Keratinocyte (primary cell): ENCODE results near the gene TBC1D16. TPM values are rescaled to one million over a fixed set of nuclear protein-coding genes. Genes with fewer than 3 reads are reported as not detected.

ENCODE experiments used
- DNase-seq: peaks from one replicate; pipeline ENCODE4 v3.0.0-alpha.2; 2011; ENCODE audit warnings: low read depth, missing footprints, low spot score
- FAIRE-seq: peaks from 2 replicates; lab custom pipeline; 2011; peaks lifted over from hg19 to GRCh38; lab: Jason Lieb, UNC
- H2AFZ ChIP-seq: 2 replicates; pipeline ENCODE4 v1.6.0; 2012; ENCODE audit warnings: low read length, control low read depth, inconsistent platforms; ENCODE audit not compliant: control insufficient read depth
- H3K27ac ChIP-seq: 2 replicates; pipeline ENCODE4 v1.5.1; 2011; ENCODE audit warnings: low read length; ENCODE audit not compliant: control insufficient read depth, insufficient read depth
- H3K27me3 ChIP-seq: 3 replicates; pipeline ENCODE4 v1.6.0; 2011; ENCODE audit warnings: low read length; ENCODE audit not compliant: control insufficient read depth, insufficient read depth; ENCODE audit errors: extremely low read depth
- H3K36me3 ChIP-seq, 2 experiments: 2 replicates in 1 of 2; 3 replicates in 1 of 2; pipeline ENCODE4 v1.5.1; 2011; ENCODE audit warnings: low read length in 2 of 2, mild to moderate bottlenecking in 1 of 2; ENCODE audit not compliant: control insufficient read depth in 2 of 2, insufficient read depth in 2 of 2; ENCODE audit errors: extremely low read depth in 1 of 2
- H3K4me1 ChIP-seq: 3 replicates; pipeline ENCODE4 v1.5.1; 2011; ENCODE audit warnings: low read length; ENCODE audit not compliant: control insufficient read depth, insufficient read depth; ENCODE audit errors: extremely low read depth
- H3K4me2 ChIP-seq: 3 replicates; pipeline ENCODE4 v1.6.0; 2011; ENCODE audit warnings: low read depth, low read length; ENCODE audit not compliant: control insufficient read depth, insufficient read depth; ENCODE audit errors: extremely low read depth
- H3K4me3 ChIP-seq, 3 experiments: fragments of 200-600 bp in 1 of 3; sonication (generic) in 1 of 3; 2 replicates in 2 of 3; 3 replicates in 1 of 3; pipeline ENCODE4 v1.5.1; 2011 to 2016; ENCODE audit warnings: low read length in 3 of 3, mild to moderate bottlenecking in 3 of 3, control low read depth in 2 of 3, inconsistent platforms in 1 of 3, low read depth in 1 of 3, mixed read lengths in 1 of 3, mixed run types in 1 of 3, moderate library complexity in 1 of 3; ENCODE audit not compliant: control insufficient read depth in 2 of 3, insufficient read depth in 2 of 3; ENCODE audit errors: extremely low read depth in 1 of 3
- H3K79me2 ChIP-seq: 2 replicates; pipeline ENCODE4 v1.6.0; 2012; ENCODE audit warnings: low read length; ENCODE audit not compliant: control insufficient read depth, insufficient read depth
- H3K9ac ChIP-seq: 3 replicates; pipeline ENCODE4 v1.6.0; 2011; ENCODE audit warnings: low read length; ENCODE audit not compliant: control insufficient read depth, insufficient read depth; ENCODE audit errors: extremely low read depth
- H3K9me1 ChIP-seq: 3 replicates; pipeline ENCODE4 v1.6.0; 2011; ENCODE audit warnings: low read length; ENCODE audit not compliant: control insufficient read depth, insufficient read depth; ENCODE audit errors: extremely low read depth
- H3K9me3 ChIP-seq: 2 replicates; pipeline ENCODE4 v1.5.1; 2012; ENCODE audit warnings: low read depth, low read length; ENCODE audit not compliant: control insufficient read depth
- H4K20me1 ChIP-seq: 3 replicates; pipeline ENCODE4 v1.6.0; 2011; ENCODE audit warnings: low read length; ENCODE audit not compliant: control insufficient read depth, insufficient read depth; ENCODE audit errors: extremely low read depth
- CTCF ChIP-seq, 3 experiments: IDR thresholded peaks in 1 of 3; conservative IDR thresholded peaks in 1 of 3; optimal IDR thresholded peaks in 1 of 3; 2 replicates in 2 of 3; 3 replicates in 1 of 3; pipeline versions ENCODE3 to v1.5.1; 2011; ENCODE audit warnings: low read length in 3 of 3, mild to moderate bottlenecking in 3 of 3, moderate library complexity in 2 of 3, control low read depth in 1 of 3, inconsistent platforms in 1 of 3; ENCODE audit not compliant: insufficient read depth in 2 of 3; ENCODE audit errors: extremely low read depth in 1 of 3
- EZH2 ChIP-seq: IDR thresholded peaks from one replicate; pipeline ENCODE4 v1.6.1; 2012; ENCODE audit warnings: inconsistent platforms, mild to moderate bottlenecking, low read length, moderate library complexity
- dilution Hi-C: fragments of 300-500 bp; cut with MboI; formaldehyde crosslinking; loops from one replicate; pipeline ENCODE4 v1.7.0; 2020; ENCODE audit warnings: low sequenced_read_pairs; ENCODE audit not compliant: extremely low pct_ligation_motif_present
- polyA plus RNA-seq, 5 experiments: library from polyadenylated mRNA; depleted of rRNA in 3 of 5; stranded (reverse) in 3 of 5; stranded (forward) in 1 of 5; unstranded in 1 of 5; fragments of >200 nt; gene quantifications; 1 replicate in 1 of 5; 2 replicates in 3 of 5; 3 replicates in 1 of 5; pipeline versions ENCODE4 v1.2.1 to v1.2.3, GENCODE V29; 2011 to 2012; ENCODE audit warnings: missing spikeins in 2 of 5, low read depth in 1 of 5, low replicate concordance in 1 of 5

The TBC1D16 gene
- polyA plus RNA-seq, 1 donor (not counting 4 experiments of a cell fraction or from before 2014, with no cell fraction given), result 8.6 TPM

- dilution Hi-C loops, result no loop called here
- FAIRE-seq (no peak), DNase-seq (no peak)
- Histone ChIP-seq H3K4me2 (peak overlapping the region; percentile 42), H3K9ac (peak overlapping the region; percentile 24), H3K27me3 (no peaks in the 10 kb centered on the region), H3K9me1 (no peaks in the 10 kb centered on the region), H3K9me3 (no peaks in the 10 kb centered on the region), H2AFZ (no peak overlapping the region), H3K79me2 (no peaks in the 10 kb centered on the region), H3K27ac (peak overlapping the region; percentile 40), H3K36me3 (no peaks in the 10 kb centered on the region), H4K20me1 (no peaks in the 10 kb centered on the region), H3K4me1 (peaks cover 7% of the 10 kb centered on the region), H3K4me3 (no peak overlapping the region)
- TF ChIP-seq CTCF (optimal IDR thresholded peaks at IDR 0.05 in 1 of 3, IDR thresholded peaks at IDR 0.05 in 1 of 3, conservative IDR thresholded peaks at IDR 0.05 in 1 of 3; ENCODE audit: extremely low read depth in 1 of 3, insufficient read depth in 2 of 3, low read length in 3 of 3) (peak; percentile 24 to 48 (median 31)), EZH2 (no peak)
Observed at GRCh38 chr17:79970576-79971068, 65.0 kb downstream of the TBC1D16 start.

GRCh38 chr17:79969906-79970305, 65.8 kb downstream of the TBC1D16 start:
- Histone ChIP-seq H3K79me2 (no peaks in the 10 kb centered on the region), H3K27me3 (no peaks in the 10 kb centered on the region), H3K9me3 (no peaks in the 10 kb centered on the region), H3K9ac (peak overlapping the region; percentile 24), H3K9me1 (no peaks in the 10 kb centered on the region), H3K4me1 (peaks cover 7% of the 10 kb centered on the region), H3K27ac (peak overlapping the region; percentile 40), H2AFZ (no peak overlapping the region), H4K20me1 (no peaks in the 10 kb centered on the region), H3K4me3 (no peak overlapping the region), H3K4me2 (peak overlapping the region; percentile 42), H3K36me3 (no peaks in the 10 kb centered on the region)
- DNase-seq, result peak; percentile 44
- dilution Hi-C loops, result no loop called here
- peak; percentile 90 for FAIRE-seq
- no peak for TF ChIP-seq EZH2
- TF ChIP-seq CTCF (optimal IDR thresholded peaks at IDR 0.05 in 1 of 3, IDR thresholded peaks at IDR 0.05 in 1 of 3, conservative IDR thresholded peaks at IDR 0.05 in 1 of 3; ENCODE audit: extremely low read depth in 1 of 3, insufficient read depth in 2 of 3, low read length in 3 of 3), result no peak
